Measurements from ENCODE around the gene WDR12.

DNA sequence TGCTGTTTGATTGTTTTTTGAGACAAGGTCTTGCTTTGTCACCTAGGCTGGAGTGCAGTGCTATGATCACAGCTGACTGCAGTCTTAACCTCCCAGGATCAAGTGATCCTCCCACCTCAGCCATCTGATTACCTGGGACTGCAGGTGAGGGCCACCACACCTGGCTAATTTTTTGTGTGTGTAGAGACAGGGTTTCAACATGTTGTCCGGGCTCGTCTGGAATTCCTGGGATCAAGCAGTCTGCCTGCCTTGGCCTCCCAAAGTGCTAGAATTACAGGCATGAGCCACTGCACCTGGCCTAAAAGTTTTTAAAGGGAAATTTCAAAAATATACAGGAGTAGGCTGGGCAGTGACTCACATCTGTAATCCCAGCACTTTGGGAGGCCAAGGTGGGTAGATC lies 23.0 kb upstream of the WDR12 start:
- TF ChIP-seq, protein P1, sequence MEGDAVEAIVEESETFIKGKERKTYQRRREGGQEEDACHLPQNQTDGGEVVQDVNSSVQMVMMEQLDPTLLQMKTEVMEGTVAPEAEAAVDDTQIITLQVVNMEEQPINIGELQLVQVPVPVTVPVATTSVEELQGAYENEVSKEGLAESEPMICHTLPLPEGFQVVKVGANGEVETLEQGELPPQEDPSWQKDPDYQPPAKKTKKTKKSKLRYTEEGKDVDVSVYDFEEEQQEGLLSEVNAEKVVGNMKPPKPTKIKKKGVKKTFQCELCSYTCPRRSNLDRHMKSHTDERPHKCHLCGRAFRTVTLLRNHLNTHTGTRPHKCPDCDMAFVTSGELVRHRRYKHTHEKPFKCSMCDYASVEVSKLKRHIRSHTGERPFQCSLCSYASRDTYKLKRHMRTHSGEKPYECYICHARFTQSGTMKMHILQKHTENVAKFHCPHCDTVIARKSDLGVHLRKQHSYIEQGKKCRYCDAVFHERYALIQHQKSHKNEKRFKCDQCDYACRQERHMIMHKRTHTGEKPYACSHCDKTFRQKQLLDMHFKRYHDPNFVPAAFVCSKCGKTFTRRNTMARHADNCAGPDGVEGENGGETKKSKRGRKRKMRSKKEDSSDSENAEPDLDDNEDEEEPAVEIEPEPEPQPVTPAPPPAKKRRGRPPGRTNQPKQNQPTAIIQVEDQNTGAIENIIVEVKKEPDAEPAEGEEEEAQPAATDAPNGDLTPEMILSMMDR (IDR thresholded peaks at IDR 0.05): no peak
- TF ChIP-seq POLR2A (IDR thresholded peaks at IDR 0.05): no peak
